HepG2 (cell line): ENCODE data around the gene MRPL48. TPM values are rescaled to one million over a fixed set of nuclear protein-coding genes. Genes with fewer than 3 reads are reported as not detected.

Source experiments
- BCL3 ChIP-seq: sonication (generic); formaldehyde crosslinking; IDR thresholded peaks from 2 replicates; pipeline ENCODE4 v1.5.1; 2020; ENCODE audit warnings: mild to moderate bottlenecking, missing genetic modification reagents, moderate library complexity
- CEBPZ ChIP-seq: IDR thresholded peaks from 2 replicates; pipeline ENCODE4 v1.6.1; 2012; ENCODE audit warnings: low read length, improper control_type of control experiment
- IKZF4 ChIP-seq: sonication (generic); formaldehyde crosslinking; IDR thresholded peaks from 2 replicates; pipeline ENCODE4 v1.5.1; 2020; ENCODE audit warnings: borderline replicate concordance, mild to moderate bottlenecking, low read depth, missing genetic modification reagents; ENCODE audit errors: not compliant biosample characterization
- IKZF5 ChIP-seq: IDR thresholded peaks from 2 replicates; pipeline ENCODE4 v1.6.1; 2018; ENCODE audit warnings: missing genetic modification reagents, mild to moderate bottlenecking, missing compliant biosample characterization
- IRF1 ChIP-seq: sonication (generic); formaldehyde crosslinking; IDR thresholded peaks from 2 replicates; pipeline ENCODE4 v1.4.0; 2020; ENCODE audit warnings: low read depth, mild to moderate bottlenecking, missing genetic modification reagents
- JUND ChIP-seq: sonication (generic); formaldehyde crosslinking; IDR thresholded peaks from 2 replicates; pipeline ENCODE4 v1.8.0; 2022; ENCODE audit warnings: mild to moderate bottlenecking, missing genetic modification reagents
- MEF2D ChIP-seq: sonication (generic); formaldehyde crosslinking; IDR thresholded peaks from 2 replicates; pipeline ENCODE4 v1.5.1; 2020; ENCODE audit warnings: mild to moderate bottlenecking, missing genetic modification reagents
- MTERF4 ChIP-seq: sonication (generic); formaldehyde crosslinking; IDR thresholded peaks from 2 replicates; pipeline ENCODE4 v1.8.0; 2023; ENCODE audit warnings: mild to moderate bottlenecking, missing genetic modification reagents
- PITX1 ChIP-seq: sonication (generic); formaldehyde crosslinking; IDR thresholded peaks from 2 replicates; pipeline ENCODE4 v1.5.1; 2020; ENCODE audit warnings: mild to moderate bottlenecking, missing genetic modification reagents
- RAD51 ChIP-seq: fragments of 450-650 bp; IDR thresholded peaks from 2 replicates; pipeline ENCODE4 v1.6.1; 2016; ENCODE audit warnings: borderline replicate concordance
- RELA ChIP-seq: sonication (generic); formaldehyde crosslinking; IDR thresholded peaks from 2 replicates; pipeline ENCODE4 v1.4.0; 2020; ENCODE audit warnings: missing genetic modification reagents
- SP2 ChIP-seq: sonication (generic); formaldehyde crosslinking; IDR thresholded peaks from 2 replicates; pipeline ENCODE4 v1.5.1; 2020; ENCODE audit warnings: mild to moderate bottlenecking, missing genetic modification reagents
- TEAD3 ChIP-seq: optimal IDR thresholded peaks from 2 replicates; pipeline ENCODE3; 2016; ENCODE audit warnings: borderline replicate concordance
- TEF ChIP-seq: sonication (generic); formaldehyde crosslinking; IDR thresholded peaks from 2 replicates; pipeline ENCODE4 v1.5.0; 2020; ENCODE audit warnings: missing genetic modification reagents
- ZBTB38 ChIP-seq: sonication (generic); formaldehyde crosslinking; IDR thresholded peaks from 2 replicates; pipeline ENCODE4 v1.5.1; 2020; ENCODE audit warnings: mild to moderate bottlenecking, missing genetic modification reagents
- ZC3H13 ChIP-seq: sonication (generic); formaldehyde crosslinking; IDR thresholded peaks from 2 replicates; pipeline ENCODE4 v1.8.1; 2023; ENCODE audit warnings: mild to moderate bottlenecking, missing genetic modification reagents, moderate library complexity
- ZFP36L2 ChIP-seq: sonication (generic); formaldehyde crosslinking; IDR thresholded peaks from 2 replicates; pipeline ENCODE4 v1.4.0; 2020; ENCODE audit warnings: missing genetic modification reagents
- ZNF496 ChIP-seq: sonication (generic); formaldehyde crosslinking; IDR thresholded peaks from 2 replicates; pipeline ENCODE4 v1.8.1; 2023; ENCODE audit warnings: mild to moderate bottlenecking, moderate library complexity, missing genetic modification reagents; ENCODE audit not compliant: insufficient replicate concordance
- ZNF616 ChIP-seq: sonication (generic); formaldehyde crosslinking; IDR thresholded peaks from 2 replicates; pipeline ENCODE4 v1.5.0; 2020; ENCODE audit warnings: low read depth, mild to moderate bottlenecking, missing genetic modification reagents
- polyA plus RNA-seq, 8 experiments: library from polyadenylated mRNA; depleted of rRNA in 3 of 8; stranded (reverse) in 7 of 8; unstranded in 1 of 8; fragments of >200 nt; fragmentation: Illumina TruSeq in 4 of 8; extraction: Trizol in 4 of 8; gene quantifications; 2 replicates each; pipeline versions ENCODE4 v1.2.1 to v1.2.3, GENCODE V29; 2011 to 2016; ENCODE audit warnings: low read depth in 4 of 8, missing spikeins in 1 of 8, mixed read lengths in 1 of 8; ENCODE audit not compliant: insufficient read depth in 1 of 8
- total RNA-seq, 5 experiments: library from RNA; depleted of rRNA; stranded (reverse); fragments of >200 nt; fragmentation: Illumina TruSeq; extraction: Trizol; gene quantifications; 2 replicates each; pipeline ENCODE4 v1.2.3, GENCODE V29; 2016; ENCODE audit warnings: low read depth in 1 of 5

MRPL48 gene
- total and polyA plus RNA-seq, 2 of the 13 experiments (the other 11 are each of a cell fraction or from before 2014, with no cell fraction given), result 61.2 to 67.9 TPM

- no peak for TF ChIP-seq CEBPZ
- peak; percentile 95 for TF ChIP-seq SP2 (CRISPR knock-in tag)
- no peak for TF ChIP-seq ZFP36L2
- peak; percentile 79 for TF ChIP-seq ZBTB38 (CRISPR knock-in tag)
- 0 out of 2 replicates have a peak, but pooled peaks have one; percentile 44 for TF ChIP-seq IRF1
- peak; percentile 81 for TF ChIP-seq PITX1 (CRISPR knock-in tag)
- no peak for TF ChIP-seq RAD51
- peak; percentile 66 for TF ChIP-seq IKZF5 (CRISPR knock-in tag)
- TF ChIP-seq ZC3H13, result no peak; the same call in 1 of the 2 replicates
- TF ChIP-seq BCL3 (CRISPR knock-in tag), result peak; percentile 19; the same call in 1 of the 2 replicates
- TF ChIP-seq ZNF496 (CRISPR knock-in tag), result no peak
- TF ChIP-seq ZNF616 (CRISPR knock-in tag), result peak; percentile 89
- no peak for TF ChIP-seq MTERF4
- peak; percentile 38; the same call in 1 of the 2 replicates for TF ChIP-seq RELA (CRISPR knock-in tag)
- TF ChIP-seq JUND (CRISPR knock-in tag), result peak; percentile 19; the same call in 1 of the 2 replicates
- peak; percentile 65 for TF ChIP-seq IKZF4 (CRISPR knock-in tag)
- TF ChIP-seq MEF2D (CRISPR knock-in tag), result peak; percentile 83; the same call in 1 of the 2 replicates
- TF ChIP-seq TEF (CRISPR knock-in tag), result no peak
- peak; percentile 90 for TF ChIP-seq TEAD3 (CRISPR knock-in tag)
Observed at GRCh38 chr11:73876424-73877310, 89.0 kb downstream of the MRPL48 start, which contains the start of the genes COA4 and PAAF1 (continued).
